Activated CD4-positive, alpha-beta T cell treated with anti-CD3 and anti-CD28 coated beads, Interleukin-2, amount 50 U/mL, for 48 hours (primary cell): ENCODE measurements around the gene TEN1.
A peak's percentile ranks its signal among the peaks of the same experiment; 100 is the strongest.

Experiments
- DNase-seq, 2 experiments: peaks; one replicate each; pipeline ENCODE4 v3.0.0-alpha.2; 2020

Gene TEN1

DNA sequence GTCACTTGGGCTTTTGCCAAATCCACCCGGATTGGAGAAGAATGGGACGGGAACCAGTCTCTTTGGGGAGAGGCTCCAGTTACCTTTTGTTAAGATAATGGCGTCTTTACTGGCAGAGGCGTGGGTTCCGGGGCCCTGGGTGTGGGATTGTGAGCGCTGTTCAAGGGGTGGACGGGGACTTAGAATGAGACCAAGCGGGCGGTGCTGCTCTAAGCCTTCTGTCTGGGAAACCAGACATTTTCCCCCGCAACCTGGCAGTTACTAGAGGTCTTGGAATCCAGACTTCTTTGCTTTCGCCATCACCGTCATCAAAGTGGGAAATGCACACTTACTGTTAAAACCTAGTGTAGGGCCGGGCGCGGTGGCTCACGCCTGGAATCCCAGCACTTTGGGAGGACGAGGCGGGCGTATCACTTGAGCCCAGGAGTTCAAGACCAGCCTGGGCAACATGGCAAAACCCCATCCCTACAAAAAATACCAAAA is 706 bp downstream of the TEN1 start:
- no peak for DNase-seq

DNA sequence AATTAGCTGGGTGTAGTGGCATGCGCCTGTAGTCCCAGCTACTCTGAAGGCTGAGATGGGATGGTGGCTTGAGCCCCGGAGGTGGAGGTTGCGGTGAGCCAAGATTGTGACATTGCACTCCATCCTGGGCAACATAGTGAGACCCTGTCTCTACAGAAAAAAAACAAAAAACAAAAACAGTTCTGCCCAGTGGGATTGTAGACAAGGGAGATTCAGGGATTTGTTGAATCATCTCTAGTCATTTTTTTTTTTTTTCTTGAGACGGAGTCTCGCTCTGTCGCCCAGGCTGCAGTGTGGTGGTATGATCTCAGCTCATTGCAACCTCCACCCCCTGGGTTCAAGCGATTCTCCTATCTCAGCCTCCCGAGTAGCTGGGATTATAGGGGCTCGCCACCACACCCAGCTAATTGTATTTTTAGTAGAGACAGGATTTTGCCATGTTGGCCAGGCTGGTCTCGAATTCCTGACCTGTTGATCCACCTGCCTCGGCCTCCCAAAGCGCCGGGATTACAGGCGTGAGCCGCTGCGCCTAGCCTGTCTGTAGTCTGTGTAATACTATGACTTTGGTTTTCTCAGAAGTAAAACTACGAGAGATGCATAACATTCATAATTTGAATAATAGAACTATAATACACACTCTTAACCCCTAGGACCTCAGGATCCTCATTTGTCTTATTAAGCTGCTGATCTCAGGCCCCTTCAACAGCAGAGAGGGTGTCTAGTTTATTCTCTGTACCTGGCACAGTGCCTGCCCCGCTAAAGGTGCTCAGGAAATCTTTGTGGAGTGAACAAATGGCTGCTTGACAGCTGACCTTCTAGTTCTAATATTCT is 1.4 kb downstream of the TEN1 start:
- DNase-seq = no peak

DNA sequence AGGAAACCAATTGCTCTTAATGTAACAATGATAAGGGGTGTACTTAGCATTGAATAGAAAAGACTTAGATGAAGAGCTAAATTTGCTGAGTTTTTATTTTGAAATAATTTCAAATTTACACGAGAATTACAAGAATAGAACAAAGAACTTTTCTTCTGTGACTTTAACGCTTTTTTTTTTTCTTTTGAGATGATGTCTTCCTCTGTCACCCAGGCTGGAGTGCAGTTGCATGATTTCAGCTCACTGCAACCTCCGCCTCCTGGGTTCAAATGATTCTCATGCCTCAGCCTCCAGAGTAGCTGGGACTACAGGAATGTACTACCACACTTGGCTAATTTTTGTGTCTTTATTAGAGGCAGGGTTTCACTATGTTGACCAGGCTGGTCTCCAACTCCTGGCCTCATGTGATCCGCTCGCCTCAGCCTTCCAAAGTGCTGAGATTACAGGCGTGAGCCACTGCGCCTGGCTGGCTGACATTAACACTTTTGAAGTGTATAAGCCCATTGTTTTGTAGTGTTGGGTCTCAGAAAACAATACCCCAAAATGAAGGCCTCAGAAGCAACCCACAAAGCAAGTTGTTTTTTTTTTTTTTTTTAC is 2.1 kb downstream of the TEN1 start:
- DNase-seq = no peak

DNA sequence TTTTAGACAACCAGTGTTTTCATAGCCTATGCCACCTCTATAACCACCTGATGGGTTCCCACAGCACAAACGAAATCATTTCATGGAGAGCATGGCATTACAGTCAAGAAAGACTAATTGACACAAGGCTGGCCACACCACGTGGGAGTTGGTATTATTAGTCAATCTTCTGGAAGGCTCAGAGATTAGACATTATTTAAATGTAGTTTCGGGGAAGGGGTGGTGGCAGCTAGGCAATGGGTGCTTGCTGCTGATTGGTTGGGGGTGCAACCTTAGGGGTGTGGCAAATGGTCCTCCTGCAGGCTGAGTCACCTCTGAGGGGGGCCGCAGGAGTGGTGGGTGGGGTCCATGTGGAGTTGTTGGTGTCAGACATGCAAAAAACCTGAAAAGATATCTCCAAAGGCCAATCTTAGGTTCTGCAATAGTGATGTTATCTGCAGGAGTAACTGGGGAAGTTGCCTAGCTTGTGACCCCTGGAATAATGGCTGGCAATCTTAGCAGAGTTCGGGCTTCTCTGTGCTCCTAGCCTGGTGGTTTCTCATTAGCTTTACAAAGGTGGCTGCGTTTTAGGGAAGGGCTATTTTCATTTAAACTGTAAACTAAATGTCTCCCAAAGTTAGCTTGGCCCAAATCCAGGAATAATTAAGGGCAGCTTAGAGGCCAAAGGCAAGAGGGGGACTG is 4.6 kb downstream of the TEN1 start:
- no peak for DNase-seq

DNA sequence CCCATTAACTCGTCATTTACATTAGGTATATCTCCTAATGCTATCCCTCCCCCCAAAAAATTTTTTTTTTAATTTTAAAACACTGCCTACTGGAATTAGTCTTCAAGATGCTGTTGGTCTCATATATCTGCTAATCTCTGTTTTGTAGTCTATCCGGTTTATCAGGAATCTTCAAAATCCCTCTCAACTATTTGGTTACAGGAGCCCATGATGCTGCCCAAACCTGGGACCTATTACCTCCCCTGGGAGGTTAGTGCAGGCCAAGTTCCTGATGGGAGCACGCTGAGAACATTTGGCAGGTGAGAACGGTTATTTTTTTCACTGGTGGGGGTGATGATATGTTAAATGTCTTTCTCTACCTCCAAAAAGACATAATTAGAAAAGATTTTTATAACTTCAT is 6.9 kb downstream of the TEN1 start:
- DNase-seq = no peak

DNA sequence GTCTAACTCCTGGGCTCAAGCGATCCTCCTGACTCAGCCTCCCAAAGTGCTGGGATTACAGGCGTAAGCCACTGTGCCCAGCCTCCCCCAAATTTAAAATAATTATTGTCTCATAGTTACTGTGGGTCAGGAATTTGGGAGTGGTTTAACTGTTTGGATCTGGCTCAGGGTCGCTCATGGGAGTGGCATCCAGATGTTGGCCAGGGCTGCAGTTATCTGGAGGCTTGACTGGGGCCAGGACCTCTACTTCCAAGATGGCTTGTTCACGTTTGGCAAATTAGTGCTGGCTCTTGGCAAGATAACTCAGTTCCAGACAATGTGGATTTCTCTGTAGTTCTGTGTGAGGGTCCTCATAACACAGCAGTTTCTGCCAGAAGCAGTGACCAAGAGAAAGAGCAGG is 8.0 kb downstream of the TEN1 start:
- DNase-seq = no peak

DNA sequence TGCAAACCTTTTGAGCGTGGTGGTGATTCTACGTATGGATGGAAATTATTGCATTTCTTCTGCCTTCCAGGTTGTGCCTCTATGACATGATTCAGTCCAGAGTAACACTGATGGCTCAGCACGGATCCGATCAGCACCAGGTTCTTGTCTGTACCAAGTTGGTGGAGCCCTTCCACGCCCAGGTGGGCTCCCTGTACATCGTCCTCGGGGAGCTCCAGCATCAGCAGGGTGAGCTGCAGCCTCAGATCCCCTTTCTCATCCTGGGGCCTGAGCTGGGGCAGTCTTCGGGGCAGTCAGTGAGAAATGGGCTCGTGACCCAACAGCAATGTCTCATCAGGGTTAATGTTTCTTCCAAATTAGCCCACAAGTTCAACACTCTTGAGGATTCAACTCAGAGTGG is 12.4 kb downstream of the TEN1 start:
- DNase-seq = no peak

DNA sequence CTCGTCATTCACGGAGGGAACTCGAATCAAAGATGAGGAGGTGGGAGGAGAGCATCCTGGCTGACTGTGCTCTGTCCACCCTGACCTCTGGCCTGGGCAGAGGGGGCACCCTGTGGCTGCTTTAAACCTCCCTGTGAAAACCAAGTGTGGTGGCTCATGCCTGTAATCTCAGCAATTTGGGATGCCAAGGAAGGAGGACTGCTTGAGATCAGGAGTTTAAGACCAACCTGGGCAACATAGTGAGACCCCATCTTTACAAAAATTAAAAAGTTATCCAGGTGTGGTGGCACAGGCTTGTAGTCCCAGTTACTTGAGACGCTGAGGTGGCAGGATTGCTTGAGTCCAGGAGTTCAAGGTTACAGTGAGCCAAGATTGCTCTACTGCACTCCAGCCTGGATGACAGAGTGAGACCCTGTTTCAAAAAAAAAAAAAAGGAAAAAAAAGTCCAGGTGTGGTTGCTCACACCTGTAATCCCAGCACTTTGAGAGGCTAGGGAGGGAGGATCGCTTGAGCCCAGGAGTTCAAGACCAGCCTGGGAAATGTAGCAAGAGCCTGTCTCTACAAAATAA is 15.8 kb downstream of the TEN1 start:
- no peak for DNase-seq

DNA sequence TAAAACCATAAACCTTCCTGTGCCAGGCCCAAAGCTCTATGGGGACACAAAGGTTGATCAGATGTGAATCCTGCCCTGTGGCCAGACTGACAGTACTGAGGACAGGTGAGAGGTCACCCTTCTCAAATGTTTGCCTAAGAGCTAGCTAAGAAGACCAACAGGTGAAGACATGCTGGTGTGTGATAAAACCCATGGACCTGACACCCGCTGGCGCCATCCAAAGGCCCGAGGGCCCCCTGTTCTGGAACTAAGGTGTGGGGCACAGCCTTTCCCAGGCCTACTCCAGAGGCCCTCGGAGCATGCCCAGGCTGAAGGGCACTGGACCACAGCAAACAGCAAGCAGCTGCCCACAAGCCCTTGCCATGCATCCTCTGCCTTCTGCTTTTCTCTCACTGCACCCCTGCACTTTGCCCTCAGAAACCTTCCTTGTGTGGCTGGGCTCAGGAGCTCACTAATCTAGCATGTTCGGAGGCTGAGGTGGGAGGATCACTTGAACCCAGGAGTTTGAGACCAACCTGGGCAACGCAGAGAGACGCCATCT is 16.4 kb downstream of the TEN1 start:
- no peak for DNase-seq

DNA sequence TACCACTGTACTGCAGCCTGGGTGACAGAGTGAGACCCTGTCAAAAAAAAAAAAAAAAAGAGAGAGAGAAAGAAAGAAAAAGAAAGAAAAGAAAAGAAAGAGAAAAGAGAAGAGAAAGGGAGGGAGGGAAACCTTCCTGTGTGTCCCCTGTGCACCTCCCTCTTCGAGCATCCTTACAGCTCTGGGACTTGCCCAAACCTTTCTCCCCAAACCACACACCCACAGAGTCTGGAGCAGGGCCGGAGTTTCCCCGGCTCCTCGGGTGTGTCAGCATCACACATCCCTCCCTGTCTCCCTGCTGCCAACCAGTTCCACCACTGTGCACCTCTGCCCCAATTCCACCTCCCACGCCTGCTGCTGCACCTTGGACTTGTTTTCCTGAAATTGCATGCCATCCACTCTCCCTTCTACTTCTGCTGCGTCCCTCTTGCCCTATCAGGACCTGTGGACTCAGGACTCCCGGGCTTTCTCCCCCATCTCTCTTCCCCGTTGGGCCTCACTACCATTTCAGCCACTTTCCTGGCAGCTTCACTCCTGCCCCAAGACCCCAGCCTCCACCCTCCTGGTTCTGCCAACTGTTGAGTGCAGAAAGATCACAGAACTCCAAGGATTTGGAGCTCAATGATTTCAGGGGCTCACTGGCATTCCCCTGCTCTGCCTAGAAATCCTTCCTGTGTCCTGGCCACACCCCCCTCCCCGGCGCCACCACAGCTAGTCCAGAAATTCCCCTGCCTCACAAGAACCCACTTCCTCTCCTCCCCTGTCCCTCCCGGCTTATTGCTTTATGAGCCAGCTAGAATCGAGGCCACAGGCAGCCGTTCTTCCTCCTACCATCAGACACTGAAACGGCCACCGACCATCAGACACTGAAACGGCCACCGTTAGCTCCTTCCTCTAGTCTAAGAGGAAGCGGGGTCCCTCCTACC is 17.9 kb downstream of the TEN1 start:
- DNase-seq = peak; percentile 62 to 69

DNA sequence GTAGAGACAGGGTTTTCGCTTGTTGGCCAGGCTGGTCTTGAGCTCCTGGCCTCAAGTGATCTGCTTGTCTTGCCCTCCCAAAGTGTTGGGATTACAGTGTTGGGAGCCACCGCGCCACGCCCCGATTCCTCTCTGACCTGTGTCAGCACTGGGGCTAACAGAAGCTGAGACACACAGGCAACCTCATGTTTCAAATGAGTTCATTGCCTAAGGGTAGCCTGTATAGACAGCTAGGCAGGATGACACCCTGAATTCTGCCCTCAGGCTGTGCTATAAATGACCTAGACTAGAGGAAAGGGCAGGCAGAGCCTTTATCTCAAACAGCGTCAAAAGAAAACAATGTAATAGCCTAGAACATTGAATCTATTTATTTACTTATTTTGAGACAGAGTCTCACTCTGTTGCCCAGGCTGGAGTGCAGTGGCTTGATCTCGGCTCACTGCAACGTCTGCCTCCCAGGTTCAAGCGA is 19.3 kb downstream of the TEN1 start:
- DNase-seq = no peak

DNA sequence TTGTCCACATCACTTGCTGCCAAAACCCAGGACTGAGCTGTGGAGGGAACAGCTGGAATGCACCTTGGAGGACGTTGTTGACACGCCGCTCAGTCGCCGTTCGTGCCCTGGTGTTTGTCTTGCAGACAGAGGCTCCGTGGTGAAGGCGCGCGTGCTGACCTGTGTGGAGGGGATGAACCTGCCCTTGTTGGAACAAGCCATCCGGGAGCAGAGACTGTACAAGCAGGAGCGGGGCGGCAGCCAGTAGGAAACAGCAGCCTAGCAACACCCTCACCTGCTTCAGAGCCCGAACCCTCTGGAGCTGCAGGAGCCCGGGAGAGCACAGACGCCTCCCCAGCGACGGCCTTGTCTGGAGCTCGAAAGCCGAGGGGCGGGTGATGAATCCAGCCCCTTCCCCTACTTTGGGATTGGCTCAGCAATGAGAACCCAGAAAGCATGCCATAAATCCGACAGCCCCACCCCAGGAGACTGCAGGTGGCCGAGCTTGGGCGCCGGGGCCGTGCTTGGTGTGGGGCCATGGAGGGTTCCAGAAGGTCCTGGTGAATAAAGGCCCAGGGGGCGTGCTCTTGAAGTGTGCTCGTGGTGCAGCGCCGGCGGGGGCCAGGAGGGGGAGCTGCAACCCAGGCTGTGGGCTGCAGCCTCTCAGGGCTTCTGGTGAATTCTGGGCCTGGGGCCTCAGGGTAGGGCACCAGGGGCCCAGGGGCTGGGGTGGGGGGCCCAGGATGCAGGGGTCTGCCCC is 21.1 kb downstream of the TEN1 start:
- DNase-seq = peak; percentile 74 to 80

DNA sequence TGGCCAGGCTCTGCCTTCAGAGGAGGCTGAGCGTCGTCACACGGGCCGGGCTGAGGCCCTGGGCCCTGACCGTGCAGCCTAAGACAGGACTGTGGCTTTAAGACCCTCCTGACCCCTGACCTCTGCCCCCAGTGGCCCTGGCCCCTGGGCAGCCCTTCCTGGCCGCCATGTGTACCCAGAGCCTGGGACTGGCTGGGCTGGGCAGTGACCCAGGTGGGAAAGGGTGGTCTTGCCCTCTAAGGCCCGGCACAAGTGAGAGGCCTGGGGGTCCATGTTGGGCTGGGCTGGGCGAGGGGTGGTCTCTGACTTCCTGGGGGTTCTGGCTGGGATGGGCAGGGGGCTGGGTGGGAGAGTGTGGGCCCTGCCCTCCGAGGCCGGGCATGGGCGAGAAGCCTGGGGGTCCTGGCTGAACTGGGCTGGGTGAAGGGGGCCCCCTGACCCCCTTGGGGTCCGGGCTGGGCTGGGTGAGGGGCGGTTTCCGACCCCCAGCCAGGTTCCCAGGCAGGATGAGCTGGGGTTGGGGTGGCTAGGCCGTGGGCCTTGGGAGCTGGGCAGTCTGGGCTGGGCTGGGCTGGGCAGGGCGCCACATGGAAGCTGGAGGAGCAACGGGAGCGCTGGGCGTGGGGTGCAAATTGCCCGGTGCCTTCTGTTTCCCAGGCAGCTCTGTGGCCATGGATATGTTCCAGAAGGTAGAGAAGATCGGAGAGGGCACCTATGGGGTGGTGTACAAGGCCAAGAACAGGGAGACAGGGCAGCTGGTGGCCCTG is 21.9 kb downstream of the TEN1 start, which contains the start of gene CDK3:
CDK3 (plus strand) TSS at position 101 of the 767 bp plus-strand sequence; CDS start at position 672, 571 bp downstream.
- DNase-seq = no peak

DNA sequence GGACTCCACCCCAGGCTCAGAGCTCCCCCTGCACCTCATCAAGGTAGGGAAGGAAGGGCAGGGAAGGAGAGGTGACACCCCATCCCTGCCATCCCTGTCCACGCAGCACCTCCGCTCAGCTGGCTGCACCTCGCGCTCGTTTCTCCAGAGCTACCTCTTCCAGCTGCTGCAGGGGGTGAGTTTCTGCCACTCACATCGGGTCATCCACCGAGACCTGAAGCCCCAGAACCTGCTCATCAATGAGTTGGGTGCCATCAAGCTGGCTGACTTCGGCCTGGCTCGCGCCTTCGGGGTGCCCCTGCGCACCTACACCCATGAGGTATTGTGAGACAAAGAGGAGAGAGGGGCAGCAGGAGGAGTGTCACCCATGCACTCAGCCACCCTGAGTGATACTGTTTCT is 23.1 kb downstream of the TEN1 start:
- no peak for DNase-seq

DNA sequence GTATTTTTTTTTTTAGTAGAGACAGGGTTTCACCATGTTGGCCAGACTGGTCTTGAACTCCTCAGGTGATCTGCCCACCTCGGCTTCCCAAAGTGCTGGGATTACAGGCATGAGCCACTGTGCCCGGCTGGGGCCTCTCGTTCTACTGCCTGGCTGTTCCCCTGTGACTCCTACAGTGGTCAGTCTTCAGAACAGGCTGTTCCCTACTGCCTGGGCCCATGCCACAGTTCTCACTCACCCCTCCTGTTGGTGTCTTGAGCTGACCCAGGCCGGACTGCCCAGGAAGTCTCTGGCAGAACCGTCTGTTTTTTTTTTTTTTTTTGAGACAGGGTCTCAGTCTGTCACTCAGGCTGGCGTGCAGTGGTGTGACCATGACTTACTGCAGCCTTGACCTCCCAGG is 24.9 kb downstream of the TEN1 start:
- no peak for DNase-seq

DNA sequence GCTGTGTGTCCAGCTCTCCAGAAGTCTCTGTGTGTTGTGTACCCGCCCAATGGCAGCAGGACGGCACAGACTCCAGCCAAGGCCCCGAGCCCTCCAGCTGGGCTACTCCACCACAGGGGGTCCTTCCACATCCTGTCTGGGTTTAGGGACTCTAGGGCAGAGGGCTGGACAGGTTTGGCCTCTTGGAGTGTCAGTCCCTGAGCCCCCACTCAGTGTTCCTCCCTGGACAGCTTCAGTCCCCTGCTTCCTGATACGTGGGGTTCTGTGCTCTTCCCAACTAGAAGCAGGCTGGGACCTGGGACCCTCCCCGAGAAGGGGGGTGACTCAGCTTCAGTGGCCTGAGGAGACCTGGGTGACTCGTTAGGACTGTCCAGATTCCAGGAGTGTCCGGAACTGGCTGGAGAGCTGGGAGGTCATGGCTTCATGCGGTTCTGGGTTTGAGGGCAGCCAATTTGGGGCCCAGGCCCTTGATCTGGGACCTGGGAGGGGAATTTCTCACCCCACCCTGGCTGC is 25.8 kb downstream of the TEN1 start:
- no peak for DNase-seq

DNA sequence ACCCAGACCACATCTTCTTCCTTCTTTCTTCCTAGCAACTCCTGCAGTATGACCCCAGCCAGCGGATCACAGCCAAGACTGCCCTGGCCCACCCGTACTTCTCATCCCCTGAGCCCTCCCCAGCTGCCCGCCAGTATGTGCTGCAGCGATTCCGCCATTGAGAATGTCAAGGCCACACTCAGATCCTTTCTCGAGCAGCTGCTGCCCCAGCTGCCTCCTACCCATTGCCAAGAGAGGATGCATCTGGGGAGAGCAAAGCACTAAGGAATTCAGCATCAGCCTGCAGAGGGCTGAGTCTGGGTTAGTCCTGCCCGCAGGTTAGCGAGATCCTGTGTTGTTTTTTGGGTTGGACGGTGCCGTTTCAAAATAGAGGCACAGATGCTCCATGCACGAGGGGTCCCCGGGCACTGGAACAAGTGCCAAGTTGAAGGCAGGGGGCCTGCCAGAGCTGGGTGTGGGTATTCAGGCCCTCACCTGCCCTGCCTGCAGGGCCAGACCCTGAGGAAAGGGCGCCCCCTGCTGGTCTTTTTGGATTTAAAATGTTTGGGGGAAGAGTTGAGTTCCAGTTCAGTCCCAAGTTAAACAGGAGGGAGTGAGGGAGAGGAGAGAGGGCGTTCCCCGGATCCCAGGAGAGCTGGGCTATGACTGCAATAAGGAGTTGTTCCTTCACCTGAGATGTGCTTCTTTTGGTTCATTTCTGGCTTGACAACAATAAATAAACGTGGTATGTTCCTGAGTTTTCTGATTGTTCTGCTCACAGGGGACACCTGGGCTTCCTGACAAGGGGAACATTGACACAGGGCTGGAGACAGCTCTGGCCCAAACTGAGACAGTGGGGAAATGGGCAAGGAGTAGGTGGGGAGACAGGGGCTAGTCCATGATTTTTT is 26.5 kb downstream of the TEN1 start:
- DNase-seq = peak; percentile 89 to 92

DNA sequence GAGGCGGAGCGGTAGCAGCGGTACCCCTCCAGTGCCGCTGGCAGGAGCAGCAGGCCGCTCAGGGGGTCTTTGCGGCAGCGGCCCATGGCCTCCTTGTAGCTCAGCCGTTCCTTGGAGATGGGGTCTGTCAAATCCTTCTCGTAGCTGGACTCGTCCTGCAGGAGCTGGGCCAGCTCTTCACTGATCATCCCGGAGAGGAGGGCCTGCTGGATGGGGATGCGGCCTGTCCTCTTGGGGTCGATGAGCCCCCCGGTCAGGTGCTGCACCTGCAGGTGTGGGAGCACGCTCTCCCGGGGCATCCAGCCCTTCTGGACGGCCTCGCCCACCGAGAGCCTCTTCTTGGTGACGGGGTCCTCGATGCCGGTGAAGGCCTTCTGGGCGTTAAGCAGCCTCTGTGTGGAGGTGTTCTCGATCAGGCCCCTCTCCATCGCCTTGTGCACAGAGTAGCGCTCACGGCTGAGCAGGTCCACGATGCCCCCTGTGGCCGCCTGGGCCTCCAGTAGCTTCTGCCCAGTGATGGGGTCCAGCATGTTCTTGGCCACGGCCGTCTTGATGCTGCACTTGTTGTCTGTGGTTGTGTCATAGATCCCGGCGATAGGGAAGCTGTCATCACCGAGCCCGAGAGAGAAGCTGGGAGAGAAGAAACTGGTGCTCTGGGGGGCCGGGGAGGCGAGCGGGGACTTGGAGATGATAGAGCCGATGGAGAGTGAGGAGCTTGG is 28.2 kb downstream of the TEN1 start:
- no peak for DNase-seq

DNA sequence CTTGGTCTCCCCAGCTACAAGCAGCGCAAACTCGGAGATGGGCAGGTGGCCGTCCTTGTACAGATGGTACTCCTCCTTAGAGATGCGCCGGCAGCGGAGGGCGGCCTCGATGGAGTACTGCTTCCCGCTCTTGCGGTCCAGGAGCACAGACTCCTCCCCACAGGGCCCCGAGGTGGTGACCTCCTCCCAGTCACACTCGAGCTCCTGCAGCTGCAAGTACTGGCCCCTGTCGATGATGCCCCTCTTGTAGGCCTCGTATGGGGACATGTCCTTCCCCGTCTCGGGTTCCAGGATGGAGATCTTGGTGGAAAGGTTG is 28.8 kb downstream of the TEN1 start:
- no peak for DNase-seq
